ENCODE data around the gene SCYGR1.
A peak's percentile ranks its signal among the peaks of the same experiment; 100 is the strongest.
"Not testable (repeated sequence)": the region's sequence is repeated elsewhere in the genome, so short reads cannot be mapped to it uniquely, and the experiment has no call there.

Gene SCYGR1

DNA sequence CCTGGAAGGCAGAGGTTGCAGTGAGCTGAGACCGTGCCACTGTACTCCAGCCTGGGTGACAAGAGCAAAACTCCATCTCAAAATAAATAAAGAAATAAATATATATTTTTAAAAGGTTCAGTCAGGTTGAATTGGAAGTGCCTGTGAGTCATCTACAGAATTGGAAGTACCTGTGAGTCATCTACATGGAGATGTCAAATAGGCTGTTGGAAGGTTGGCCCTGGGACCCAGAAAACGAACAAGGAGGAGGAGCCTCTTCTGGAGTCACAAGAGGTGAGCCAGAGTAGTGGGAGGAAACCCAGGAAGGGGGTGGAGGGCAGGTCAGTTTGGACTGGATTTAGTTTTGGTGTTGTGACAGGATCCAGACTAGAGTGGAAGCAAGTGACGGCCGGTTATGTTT lies 15.2 kb upstream of the SCYGR1 start:
- no peak for DNase-seq

DNA sequence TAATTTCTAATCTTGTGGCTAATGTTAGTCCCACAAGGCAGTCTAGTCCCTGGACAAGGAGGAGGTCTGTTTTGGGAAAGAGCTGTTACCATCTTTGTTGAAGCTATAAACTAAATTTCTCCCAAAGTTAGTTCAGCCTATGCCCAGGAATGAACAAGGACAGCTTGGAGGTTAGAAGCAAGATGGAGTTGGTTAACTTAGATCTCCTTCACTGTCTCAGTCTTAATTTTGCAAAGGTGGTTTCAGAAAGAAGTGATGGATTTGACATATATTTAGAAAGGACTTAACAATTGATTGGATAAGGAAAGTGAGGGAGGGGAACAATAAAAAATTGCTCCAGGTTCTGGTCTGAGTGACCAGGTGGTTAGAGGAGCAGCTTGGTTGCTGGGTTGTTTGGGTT lies 14.6 kb upstream of the SCYGR1 start:
- no peak for DNase-seq

DNA sequence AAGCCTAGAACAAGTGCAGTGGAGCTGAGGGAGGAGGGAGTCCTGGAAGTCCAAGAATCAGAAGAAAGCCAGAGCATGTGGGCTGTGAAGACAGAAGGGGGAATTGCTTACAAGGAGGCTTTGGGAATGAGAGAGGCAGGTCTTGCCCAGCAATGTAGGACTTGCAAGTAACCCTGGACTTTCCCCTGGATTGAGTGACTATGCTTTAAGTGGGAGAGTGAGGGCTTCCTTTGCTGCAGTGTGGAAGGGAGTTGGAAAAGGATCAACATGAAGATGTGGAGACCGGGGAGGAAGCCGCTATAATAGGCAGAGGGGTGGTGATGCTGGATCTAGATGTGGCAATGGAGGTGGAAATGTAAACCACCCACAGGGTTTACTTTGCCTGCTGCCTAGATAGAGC lies 13.8 kb upstream of the SCYGR1 start:
- no peak for DNase-seq

- DNase-seq, result no peak
These were observed 11.2 kb upstream of the SCYGR1 start for GRCh38 chr2:227398684-227399670.

DNA sequence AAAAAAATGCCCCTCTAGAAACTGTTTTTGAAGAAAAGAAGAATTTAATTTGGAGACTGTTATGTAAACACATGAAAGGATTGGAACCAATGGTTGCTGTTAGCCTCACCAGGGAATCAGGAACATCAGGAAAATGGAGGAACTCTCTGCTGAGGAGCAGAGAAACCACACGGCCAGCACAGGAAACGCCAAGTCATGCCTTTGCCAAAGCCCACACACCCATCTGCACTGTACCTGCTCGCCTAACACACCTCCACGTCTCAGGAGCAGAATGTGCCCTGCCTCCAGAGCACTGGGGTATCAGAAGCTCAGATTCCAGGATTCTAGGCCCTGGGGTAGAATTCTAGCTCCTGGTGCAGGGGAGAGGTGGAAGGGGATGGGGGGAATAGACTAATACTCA lies 9.8 kb upstream of the SCYGR1 start:
- DNase-seq, result no peak

GRCh38 chr2:227395556-227395955 lies 7.8 kb upstream of the SCYGR1 start:
- no peak for DNase-seq

DNA sequence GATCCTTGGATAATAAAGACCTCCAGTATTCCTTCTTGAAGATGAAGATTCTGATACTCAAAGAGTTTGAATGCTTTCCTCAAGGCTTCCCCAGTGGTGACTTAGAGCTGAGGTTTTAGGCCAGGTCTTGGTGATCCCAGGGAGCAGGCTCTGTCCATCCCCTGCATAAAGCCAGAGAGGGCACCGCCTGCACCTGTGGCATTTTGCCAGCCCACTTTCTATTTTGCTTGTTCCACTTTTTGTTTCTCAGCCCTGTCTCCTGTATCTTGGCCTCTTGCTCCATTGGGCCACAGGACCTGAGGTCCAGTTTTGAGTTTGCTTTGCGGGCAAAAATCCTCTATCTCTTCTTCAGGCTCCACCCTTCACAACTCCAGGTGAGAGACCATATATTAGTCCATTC lies 6.7 kb upstream of the SCYGR1 start:
- no peak for DNase-seq

DNA sequence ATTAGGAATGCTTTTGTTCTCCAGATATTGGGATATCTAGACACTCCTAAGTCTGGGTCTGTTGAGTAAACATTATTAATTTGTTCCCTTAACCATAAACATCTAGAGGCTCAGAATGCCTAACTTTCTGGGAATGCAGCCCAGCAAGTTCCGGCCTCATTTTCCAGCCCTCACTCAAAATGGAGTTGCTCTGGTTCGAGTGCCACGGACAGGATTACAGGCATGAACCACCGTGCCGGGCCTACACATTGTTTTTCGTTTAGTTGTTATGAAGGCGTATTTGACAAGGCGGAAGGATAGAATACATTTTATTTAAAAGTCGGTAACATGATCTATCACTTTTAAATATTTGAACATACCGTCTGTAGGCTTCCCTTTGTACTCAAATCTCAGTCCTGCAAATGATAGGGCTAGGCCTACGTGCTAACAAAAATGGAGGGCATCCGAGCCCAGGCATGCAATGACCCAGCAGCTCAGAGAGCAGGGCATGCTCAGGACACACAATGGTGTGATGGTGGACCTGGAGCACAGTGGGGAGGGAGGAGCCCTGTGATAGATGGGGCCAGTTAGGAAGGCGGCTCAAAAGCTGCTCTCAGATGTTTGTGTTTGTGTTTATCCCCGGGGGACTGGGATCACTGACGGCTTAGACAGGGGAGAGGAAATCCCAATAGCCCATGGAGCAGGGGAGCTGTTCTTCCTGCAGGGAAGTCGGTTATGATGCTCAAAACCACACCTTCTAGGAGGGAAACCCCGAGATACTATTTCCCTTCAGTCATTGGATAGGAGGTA lies 2.9 kb upstream of the SCYGR1 start:
- no peak for DNase-seq

DNA sequence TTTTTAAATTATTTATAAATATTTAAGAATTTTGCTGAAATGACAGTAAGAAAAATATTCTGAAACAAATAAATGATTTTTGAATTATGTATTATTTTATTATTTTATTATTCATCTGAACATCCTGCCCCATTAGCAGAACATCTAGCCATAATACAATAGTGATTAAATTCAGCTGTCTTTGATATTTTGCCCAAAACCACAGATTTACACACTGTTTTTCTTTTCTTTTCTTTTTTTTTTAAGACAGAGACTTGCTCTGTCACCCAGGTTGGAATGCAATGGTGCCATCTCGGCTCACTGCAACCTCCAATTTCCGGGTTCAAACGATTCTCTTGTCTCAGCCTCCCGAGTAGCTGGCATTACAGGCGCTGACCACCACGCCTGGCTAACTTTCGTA lies 1.9 kb upstream of the SCYGR1 start:
- DNase-seq, result no peak

GRCh38 chr2:227389231-227389630 lies 1.5 kb upstream of the SCYGR1 start:
- no peak for DNase-seq

DNA sequence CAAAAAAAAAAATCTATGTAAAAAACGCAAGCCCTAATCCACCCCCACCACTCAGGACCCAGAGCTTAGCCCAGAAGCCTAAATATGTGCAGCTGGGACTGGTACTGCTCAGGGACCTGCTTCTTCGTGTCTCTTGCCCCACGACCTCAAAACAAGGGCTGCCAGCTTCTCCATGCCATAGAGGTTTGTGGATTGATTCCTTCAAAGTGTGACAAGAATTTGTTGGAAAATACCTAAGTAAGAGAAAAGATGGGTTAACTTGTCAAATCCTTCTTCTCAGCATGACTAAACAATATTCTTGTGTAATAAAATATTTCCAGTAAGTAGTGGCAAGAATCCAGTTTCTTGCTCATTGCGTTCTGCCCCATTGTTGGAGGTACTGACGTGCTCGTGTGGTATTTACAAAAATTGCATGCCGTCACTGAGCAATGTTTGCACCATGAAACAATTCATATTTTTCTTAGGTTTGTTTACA lies 825 bp upstream of the SCYGR1 start:
- DNase-seq, result peak; percentile 85

- no peak for DNase-seq
These were observed 1.1 kb downstream of the SCYGR1 start for GRCh38 chr2:227386630-227387029.

GRCh38 chr2:227383686-227384085 lies 4.1 kb downstream of the SCYGR1 start:
- DNase-seq, result no peak

GRCh38 chr2:227382241-227382835 lies 5.4 kb downstream of the SCYGR1 start:
- DNase-seq, result not testable (repeated sequence)

- DNase-seq, result no peak
These were observed 8.7 kb downstream of the SCYGR1 start, which contains the start of gene TM4SF20 for GRCh38 chr2:227379095-227379494. TSS of gene TM4SF20 (minus strand) at chr2:227379306. CDS start at chr2:227379268, 38 bp downstream.

DNA sequence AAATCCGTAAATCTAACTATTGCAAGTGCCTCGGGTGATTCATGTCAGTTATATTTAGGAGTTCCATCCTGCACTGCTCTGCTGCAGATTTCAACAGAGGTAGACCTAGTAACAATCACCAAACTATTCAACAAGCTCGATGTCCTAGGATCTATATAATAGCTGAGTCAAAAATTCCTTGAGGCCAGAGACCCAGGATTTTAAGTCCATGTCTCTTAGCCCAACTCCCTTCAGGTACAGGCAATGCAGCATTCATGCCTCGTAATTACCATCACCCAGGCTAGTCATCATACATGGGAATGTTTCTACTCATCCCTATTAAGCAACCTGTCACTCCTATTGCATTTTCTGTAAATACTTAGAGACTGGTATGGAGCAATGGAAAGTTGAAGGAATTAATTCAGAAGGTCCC lies 9.4 kb downstream of the SCYGR1 start:
- peak; percentile 39 for DNase-seq

- DNase-seq, result peak; percentile 16
These were observed 10.0 kb downstream of the SCYGR1 start for GRCh38 chr2:227377467-227378351.

GRCh38 chr2:227376656-227377396 lies 10.9 kb downstream of the SCYGR1 start:
- peak; percentile 17 for DNase-seq

- peak; percentile 58 for DNase-seq
These were observed 13.6 kb downstream of the SCYGR1 start for GRCh38 chr2:227374158-227374557.

GRCh38 chr2:227373389-227373788 lies 14.4 kb downstream of the SCYGR1 start:
- DNase-seq, result no peak

- DNase-seq, result peak; percentile 74
These were observed 16.9 kb downstream of the SCYGR1 start for GRCh38 chr2:227370791-227371312.
